Measurements from ENCODE around the gene CHML. TPM values are rescaled to one million over a fixed set of nuclear protein-coding genes. Genes with fewer than 3 reads are reported as not detected.

Gene CHML
- total RNA-seq, 1 experiment from 2014 or later = 33.7 TPM

DNA sequence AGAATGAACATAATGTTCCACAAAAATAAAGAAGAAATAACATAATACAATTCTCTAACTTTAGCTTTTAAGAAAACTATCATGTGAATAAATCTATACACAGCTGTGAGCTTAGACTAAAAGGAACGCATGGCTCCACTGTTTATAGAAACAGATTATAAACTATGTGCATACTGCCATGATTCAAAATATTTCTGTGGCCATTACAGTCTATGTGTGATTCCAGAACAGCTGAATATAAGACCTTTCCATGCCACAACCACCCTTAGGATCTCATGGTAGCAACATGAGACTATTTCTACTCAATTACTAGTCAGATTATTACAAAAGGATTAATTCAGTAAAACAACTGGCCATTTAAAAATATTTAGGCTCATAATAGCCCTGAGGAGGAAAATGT is 3.9 kb downstream of the CHML start:
- CTCF ChIA-PET = interaction anchor here (0.6 to 7.1 kb wide), 12 partner anchors 8 to 202 kb away, joined by 3 to 69 read pairs (median 3); no protein-coding TSS in a partner anchor
- BruUV-seq (replicated peaks) = no TSS peak
- Mint-ChIP-seq H3K4me3 (ENCODE audit: unreplicated experiment) (peak overlapping the region; percentile 75), H3K4me1 (ENCODE audit: insufficient read depth, unreplicated experiment) (peaks cover 66% of the 10 kb centered on the region), H3K9me3 (ENCODE audit: unreplicated experiment) (no peaks in the 10 kb centered on the region), H3K36me3 (ENCODE audit: insufficient read depth, unreplicated experiment) (peaks cover 67% of the 10 kb centered on the region), H3K27ac (ENCODE audit: low read depth, unreplicated experiment) (peak overlapping the region; percentile 100), H3K27me3 (ENCODE audit: insufficient read depth, unreplicated experiment) (no peaks in the 10 kb centered on the region)
- TF ChIP-seq, protein P1, sequence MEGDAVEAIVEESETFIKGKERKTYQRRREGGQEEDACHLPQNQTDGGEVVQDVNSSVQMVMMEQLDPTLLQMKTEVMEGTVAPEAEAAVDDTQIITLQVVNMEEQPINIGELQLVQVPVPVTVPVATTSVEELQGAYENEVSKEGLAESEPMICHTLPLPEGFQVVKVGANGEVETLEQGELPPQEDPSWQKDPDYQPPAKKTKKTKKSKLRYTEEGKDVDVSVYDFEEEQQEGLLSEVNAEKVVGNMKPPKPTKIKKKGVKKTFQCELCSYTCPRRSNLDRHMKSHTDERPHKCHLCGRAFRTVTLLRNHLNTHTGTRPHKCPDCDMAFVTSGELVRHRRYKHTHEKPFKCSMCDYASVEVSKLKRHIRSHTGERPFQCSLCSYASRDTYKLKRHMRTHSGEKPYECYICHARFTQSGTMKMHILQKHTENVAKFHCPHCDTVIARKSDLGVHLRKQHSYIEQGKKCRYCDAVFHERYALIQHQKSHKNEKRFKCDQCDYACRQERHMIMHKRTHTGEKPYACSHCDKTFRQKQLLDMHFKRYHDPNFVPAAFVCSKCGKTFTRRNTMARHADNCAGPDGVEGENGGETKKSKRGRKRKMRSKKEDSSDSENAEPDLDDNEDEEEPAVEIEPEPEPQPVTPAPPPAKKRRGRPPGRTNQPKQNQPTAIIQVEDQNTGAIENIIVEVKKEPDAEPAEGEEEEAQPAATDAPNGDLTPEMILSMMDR (IDR thresholded peaks at IDR 0.05; ENCODE audit: unreplicated experiment) = no peak
- intact Hi-C loops (cut with micrococcal nuclease) = no loop called here
- POLR2A ChIA-PET = interaction anchor here (0.6 to 4.4 kb wide), 10 partner anchors 10 to 1595 kb away, joined by 3 to 50 read pairs (median 19); partner anchors contain the start of genes EXO1 and FH
- no peak for DNase-seq (ENCODE audit: unreplicated experiment)

DNA sequence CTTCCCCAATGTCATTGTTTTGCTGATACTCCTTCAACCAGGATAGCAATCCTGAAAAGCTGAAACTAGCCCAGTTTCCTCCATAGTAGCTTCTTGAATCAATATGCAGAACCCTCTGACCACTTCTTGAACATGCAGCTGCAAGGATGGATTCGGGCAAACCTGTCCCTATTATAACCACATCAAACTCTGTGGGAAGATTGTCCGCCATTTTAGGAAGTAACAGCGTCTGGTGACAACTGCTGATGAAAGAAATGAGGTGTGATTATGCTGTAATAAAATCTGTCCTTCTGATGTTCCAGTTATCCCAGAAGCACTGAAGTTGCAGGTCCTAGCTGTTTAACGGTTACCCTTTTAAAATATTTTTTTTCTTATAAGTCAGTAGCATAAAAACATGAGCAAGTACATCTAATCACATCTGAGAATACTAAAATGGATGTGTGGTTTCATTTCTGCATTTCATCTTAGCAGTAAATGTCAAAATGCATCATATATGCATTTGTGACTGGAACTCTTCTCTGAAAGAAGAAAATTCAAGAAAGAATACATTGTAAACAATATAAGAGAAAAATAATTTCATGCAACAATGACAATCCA is 4.5 kb downstream of the CHML start:
- DNase-seq (ENCODE audit: unreplicated experiment) = no peak
- Mint-ChIP-seq H3K9me3 (ENCODE audit: unreplicated experiment) (no peaks in the 10 kb centered on the region), H3K36me3 (ENCODE audit: insufficient read depth, unreplicated experiment) (peaks cover 70% of the 10 kb centered on the region), H3K4me1 (ENCODE audit: insufficient read depth, unreplicated experiment) (peaks cover 64% of the 10 kb centered on the region), H3K27ac (ENCODE audit: low read depth, unreplicated experiment) (no peak overlapping the region), H3K27me3 (ENCODE audit: insufficient read depth, unreplicated experiment) (no peaks in the 10 kb centered on the region), H3K4me3 (ENCODE audit: unreplicated experiment) (no peak overlapping the region)
- intact Hi-C loops (cut with micrococcal nuclease) = no loop called here
- CTCF ChIA-PET = interaction anchor here (0.8 to 7.1 kb wide), 11 partner anchors 8 to 203 kb away, joined by 3 to 69 read pairs (median 4); no protein-coding TSS in a partner anchor
- BruUV-seq (replicated peaks) = no TSS peak
- POLR2A ChIA-PET = interaction anchor here (0.6 to 4.4 kb wide), 5 partner anchors 23 to 1596 kb away, joined by 3 to 50 read pairs (median 3); partner anchors contain the start of gene EXO1
- TF ChIP-seq, protein P1 (IDR thresholded peaks at IDR 0.05; ENCODE audit: unreplicated experiment) = no peak

DNA sequence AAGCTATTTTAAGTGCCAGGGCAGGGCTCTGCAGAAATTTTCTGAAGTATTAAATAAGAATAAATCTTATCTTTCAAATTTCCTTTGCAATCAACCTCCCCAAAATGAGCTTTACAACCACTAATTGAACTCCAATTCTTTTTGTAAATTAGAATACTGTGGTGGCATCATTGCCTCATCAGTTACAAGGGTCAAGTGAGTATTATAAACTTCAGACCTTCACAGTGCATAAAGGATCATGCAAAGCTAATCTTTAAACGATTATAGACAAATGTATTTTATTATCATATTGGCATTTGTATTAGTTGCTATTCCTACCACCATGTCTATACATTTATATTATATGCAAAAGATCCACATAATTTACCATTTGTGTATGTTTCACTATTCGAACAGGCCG is 7.2 kb downstream of the CHML start:
- Mint-ChIP-seq H3K36me3 (ENCODE audit: insufficient read depth, unreplicated experiment) (peaks cover 85% of the 10 kb centered on the region), H3K27me3 (ENCODE audit: insufficient read depth, unreplicated experiment) (no peaks in the 10 kb centered on the region), H3K9me3 (ENCODE audit: unreplicated experiment) (no peaks in the 10 kb centered on the region), H3K27ac (ENCODE audit: low read depth, unreplicated experiment) (no peak overlapping the region), H3K4me3 (ENCODE audit: unreplicated experiment) (no peak overlapping the region), H3K4me1 (ENCODE audit: insufficient read depth, unreplicated experiment) (peaks cover 75% of the 10 kb centered on the region)
- DNase-seq (ENCODE audit: unreplicated experiment) = no peak
- intact Hi-C loops (cut with micrococcal nuclease) = no loop called here
- TF ChIP-seq, protein P1 (IDR thresholded peaks at IDR 0.05; ENCODE audit: unreplicated experiment) = no peak
- CTCF ChIA-PET = interaction anchor here (0.7 to 7.1 kb wide), 11 partner anchors 22 to 745 kb away, joined by 3 to 69 read pairs (median 4); no protein-coding TSS in a partner anchor
- no TSS peak for BruUV-seq (replicated peaks)
- POLR2A ChIA-PET = interaction anchor here (0.6 to 1.8 kb wide), 11 partner anchors 8 to 1622 kb away, joined by 3 to 5 read pairs (median 3); partner anchors contain the start of genes CEP170, EXO1, FH and SDCCAG8

DNA sequence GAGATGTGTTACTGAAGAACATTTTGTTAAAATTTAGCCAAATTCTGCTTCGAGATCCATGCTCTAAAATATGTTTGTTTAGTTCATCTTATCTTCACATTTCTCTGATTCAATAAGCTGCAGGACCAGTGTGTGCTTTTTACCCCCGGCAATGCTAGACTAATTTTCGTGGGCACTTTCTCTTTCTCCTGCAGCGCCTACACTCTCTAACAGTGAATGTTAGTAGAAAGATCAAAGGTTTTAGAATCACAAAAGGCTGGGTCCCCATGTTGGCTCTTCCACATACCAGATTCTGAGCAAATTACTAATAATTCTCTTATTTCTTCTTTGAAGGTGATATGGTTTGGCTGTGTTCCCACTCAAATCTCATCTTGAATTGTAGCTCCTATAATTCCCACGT is 8.5 kb downstream of the CHML start:
- peaks cover 65% of the 10 kb centered on the region for H3K4me1 Mint-ChIP-seq (ENCODE audit: insufficient read depth, unreplicated experiment)
- CTCF ChIA-PET = interaction anchor here (1.2 kb wide), 1 partner anchor 20 kb away, joined by 6 read pairs; no protein-coding TSS in a partner anchor
- H3K4me3 Mint-ChIP-seq (ENCODE audit: unreplicated experiment) = no peak overlapping the region
- intact Hi-C loops (cut with micrococcal nuclease) = no loop called here
- no peaks in the 10 kb centered on the region for H3K27me3 Mint-ChIP-seq (ENCODE audit: insufficient read depth, unreplicated experiment)
- DNase-seq (ENCODE audit: unreplicated experiment) = no peak
- H3K9me3 Mint-ChIP-seq (ENCODE audit: unreplicated experiment) = no peaks in the 10 kb centered on the region
- no TSS peak for BruUV-seq (replicated peaks)
- TF ChIP-seq, protein P1 (IDR thresholded peaks at IDR 0.05; ENCODE audit: unreplicated experiment) = no peak
- POLR2A ChIA-PET = interaction anchor here (0.8 to 1.7 kb wide), 3 partner anchors 9 to 151 kb away, joined by 3 to 4 read pairs (median 3); partner anchors contain the start of genes CHML and OPN3
- peak overlapping the region; percentile 52 for H3K27ac Mint-ChIP-seq (ENCODE audit: low read depth, unreplicated experiment)
- H3K36me3 Mint-ChIP-seq (ENCODE audit: insufficient read depth, unreplicated experiment) = peaks cover 95% of the 10 kb centered on the region

Measured in MCF 10A (cell line).